Measurements from ENCODE around the gene NFKB1.
"Not testable (repeated sequence)": the region's sequence is repeated elsewhere in the genome, so short reads cannot be mapped to it uniquely, and the experiment has no call there.

NFKB1 gene

DNA sequence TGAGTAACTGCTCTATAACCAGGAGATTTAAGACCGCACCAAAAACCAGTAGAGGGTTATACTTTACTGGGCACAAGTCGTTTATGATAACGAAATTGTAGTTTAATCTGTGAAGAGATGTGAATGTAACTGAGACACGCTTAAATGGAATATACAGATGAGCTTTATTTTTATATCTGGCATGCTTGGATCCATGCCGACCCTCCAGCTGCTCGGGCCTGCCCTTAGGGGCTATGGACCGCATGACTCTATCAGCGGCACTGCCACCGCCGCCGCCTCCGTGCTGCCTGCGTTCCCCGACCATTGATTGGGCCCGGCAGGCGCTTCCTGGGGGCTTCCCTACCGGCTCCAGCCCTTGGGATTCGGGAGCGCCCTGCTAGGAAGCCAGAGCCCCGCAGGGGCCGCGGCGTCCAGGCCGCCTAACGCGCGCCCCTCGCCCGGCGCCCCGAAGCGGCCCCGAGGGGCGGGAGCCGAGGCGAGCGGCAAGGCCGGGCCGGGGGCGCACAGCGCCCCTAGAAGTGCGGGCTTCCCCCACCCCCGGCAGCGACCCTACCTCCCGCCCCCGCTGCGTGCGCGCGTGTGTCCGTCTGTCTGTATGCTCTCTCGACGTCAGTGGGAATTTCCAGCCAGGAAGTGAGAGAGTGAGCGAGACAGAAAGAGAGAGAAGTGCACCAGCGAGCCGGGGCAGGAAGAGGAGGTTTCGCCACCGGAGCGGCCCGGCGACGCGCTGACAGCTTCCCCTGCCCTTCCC lies at the start of gene NFKB1:
TSS of gene NFKB1 (plus strand) at position 664 of the 751 bp plus-strand sequence. CDS start 24,160 bp downstream, outside the sequence.
- DNase-seq (ENCODE audit: low spot score): peak; percentile 72

DNA sequence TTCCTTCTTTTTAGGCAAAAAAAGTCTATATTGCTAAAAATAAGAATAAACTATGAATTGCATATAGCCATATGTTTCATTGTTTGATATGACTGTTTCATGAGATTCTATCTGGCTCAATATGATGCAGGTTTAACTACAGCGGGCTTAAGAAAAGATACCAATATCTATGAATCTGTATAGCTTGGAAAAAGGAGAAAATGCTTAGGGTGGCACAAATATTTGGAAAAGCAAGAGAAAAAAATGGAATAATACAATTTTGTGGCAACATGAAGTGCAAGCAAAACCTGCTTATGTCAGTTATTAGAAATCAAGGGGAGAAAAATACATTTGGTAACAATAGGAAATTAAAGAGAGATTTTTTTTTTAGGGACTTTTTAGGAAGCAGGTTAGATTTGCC lies 48.3 kb upstream of the NFKB1 start:
- DNase-seq (ENCODE audit: low spot score): no peak

DNA sequence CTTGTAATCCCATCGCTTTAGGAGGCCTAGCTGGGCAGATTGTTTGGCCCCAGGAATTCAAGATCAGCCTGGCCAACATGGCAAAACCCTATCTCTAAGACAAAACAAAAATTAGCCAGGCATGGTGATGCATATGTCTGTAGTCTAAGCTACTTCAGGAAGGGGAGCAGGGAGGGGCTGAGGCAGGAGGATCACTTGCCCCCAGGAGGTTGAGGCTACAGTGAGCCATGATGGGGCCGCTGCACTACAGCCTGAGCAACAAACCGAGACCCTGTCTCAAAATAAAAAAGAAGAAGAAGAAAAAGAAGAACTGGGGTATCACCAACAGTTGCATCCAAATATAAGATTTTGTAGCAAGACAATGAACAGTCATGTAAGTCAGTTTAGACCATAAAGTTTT lies 47.3 kb upstream of the NFKB1 start:
- DNase-seq (ENCODE audit: low spot score): no peak

DNA sequence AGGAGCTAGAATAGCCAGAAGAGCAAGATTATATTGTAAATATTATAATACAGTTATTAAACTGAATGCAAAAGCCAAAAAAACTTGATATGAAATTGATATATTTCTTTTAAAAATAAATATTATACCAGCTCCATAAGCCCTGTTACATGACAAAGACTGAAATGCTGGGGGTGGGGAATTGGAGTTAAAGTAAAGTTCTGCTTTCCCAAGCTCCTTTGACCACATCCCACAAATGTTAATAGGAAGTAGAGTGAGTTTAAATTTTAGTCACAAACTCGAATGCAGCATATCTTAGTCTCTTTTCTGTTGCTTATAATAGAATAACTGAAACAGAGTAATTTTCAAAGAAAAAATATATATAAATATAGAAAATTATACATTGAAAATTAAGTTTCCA lies 46.9 kb upstream of the NFKB1 start:
- DNase-seq (ENCODE audit: low spot score): no peak

GRCh38 chr4:102454981-102455685 lies 46.0 kb upstream of the NFKB1 start:
- DNase-seq (ENCODE audit: low spot score): no peak

DNA sequence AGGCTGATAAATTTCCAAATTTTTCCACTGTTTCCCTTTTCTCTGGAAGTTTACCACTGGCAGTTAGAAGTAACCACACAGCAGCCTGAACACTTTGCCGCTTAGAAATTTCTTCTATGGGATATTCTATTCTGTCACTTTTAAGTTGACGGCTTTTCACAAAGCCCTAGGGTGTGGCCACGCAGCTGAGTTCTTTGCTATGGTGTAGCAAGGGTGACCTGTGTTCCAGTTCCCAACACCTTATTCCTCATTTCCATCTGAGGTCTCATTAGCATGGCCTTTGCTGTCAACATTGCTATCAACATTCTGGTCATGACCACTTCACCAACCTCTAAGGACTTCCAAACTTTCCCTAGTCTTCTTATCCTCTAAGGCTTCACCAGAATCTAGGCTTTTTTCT lies 45.4 kb upstream of the NFKB1 start:
- DNase-seq (ENCODE audit: low spot score): no peak

DNA sequence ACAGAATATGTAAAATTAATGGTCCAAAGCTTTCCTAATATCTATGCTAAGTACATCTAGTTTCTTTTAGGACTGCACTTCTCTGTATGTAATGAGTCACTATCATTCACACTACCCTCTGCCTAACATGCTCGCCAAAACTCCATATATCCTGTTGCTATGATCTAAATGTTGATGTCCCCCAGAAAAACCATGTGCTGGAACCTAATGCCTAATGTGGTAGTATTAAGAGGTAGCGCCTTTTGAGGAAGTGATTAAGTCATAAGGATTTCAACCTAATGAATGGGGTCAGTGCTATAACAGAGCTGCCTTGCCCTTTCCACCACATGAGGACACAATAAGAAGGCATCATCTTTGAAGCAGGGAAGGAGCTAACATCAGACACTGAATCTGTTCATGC lies 34.9 kb upstream of the NFKB1 start:
- DNase-seq (ENCODE audit: low spot score): no peak

GRCh38 chr4:102469806-102470205 lies 31.4 kb upstream of the NFKB1 start:
- DNase-seq (ENCODE audit: low spot score): no peak

DNA sequence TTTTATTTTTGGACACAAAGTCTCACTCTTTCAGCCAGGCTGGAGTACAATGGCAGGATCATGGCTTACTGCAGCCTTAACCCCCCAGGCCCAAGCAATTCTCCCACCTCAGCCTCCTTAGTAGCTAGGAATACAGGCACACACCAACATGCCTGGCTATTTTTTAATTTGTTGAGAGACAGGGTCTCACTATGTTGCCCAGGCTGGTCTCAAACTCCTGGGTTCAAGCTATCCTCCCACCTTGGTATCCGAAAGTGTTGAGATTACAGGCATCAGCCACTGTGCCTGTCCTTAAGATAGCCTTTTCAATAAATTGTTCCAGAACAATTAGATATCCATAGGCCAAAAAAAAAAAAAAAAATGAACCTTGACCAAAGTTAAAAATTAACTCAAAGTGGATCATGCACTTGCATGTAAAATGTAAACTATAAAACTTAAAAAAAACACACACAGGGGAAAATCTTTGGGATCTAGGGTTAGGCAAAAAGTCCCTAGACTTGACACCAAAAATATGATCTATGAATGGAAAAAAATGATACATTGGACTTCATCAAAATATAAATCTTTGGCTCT lies 28.6 kb upstream of the NFKB1 start:
- no peak for DNase-seq (ENCODE audit: low spot score)

DNA sequence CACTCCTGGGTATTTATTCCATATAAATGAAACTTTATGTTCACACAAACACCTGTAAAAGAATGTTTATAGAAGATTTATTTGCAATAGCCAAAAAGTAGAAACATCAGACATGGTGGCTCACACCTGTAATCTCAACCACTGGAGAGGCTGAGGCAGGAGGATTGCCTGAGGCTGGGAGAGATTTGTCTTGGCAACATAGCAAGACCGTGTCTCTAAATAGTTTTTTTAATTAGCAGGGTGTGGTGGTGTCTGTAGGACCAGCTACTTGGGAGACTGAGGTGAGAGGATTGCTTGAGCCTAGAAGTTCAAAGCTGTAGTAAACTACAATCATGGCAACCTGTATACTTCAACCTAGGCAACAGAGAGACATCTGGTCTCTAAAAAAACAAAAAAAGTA lies 27.7 kb upstream of the NFKB1 start:
- DNase-seq (ENCODE audit: low spot score): no peak

DNA sequence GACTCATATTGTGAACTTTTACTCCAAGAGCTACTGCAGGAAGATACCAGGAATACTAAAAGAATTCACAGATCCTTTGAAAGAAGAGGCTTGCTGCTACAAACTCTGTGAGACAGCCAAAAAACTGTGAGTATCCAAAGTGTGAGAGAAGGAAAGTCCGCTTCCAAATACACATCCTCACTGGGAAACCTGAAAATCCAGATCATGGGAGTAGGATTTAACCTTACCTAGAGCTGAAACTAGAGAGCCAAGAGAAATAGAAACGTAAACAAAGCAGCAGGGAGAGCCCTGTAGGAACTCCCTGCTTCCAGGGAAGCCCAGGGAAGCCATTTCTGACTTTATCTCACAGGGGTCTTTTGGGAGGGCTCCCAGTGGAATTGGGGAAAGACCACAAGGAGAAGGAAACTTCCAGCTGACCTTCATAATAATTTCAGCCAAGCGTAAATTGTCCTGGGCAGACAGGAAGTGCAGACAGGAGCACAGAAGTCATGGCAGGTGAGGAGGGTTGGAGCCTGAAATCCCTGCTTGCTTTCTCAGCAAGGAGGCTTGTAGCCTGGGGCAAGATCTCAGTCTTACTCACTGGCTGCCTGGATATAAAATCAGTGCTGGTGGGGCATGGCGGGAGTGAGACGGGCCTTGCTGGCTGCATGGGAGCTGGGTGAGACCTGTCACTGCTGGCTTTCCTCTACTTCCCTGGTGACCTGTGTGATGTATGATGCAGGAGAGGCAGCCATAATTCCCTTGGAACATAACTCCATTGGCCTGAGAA lies 26.2 kb upstream of the NFKB1 start:
- DNase-seq (ENCODE audit: low spot score): no peak

- DNase-seq (ENCODE audit: low spot score): no peak
Observed at GRCh38 chr4:102477657-102478056, 23.5 kb upstream of the NFKB1 start.

- no peak for DNase-seq (ENCODE audit: low spot score)
Observed at GRCh38 chr4:102478186-102478585, 23.0 kb upstream of the NFKB1 start.

- DNase-seq (ENCODE audit: low spot score): not testable (repeated sequence)
Observed at GRCh38 chr4:102479832-102480231, 21.3 kb upstream of the NFKB1 start.

DNA sequence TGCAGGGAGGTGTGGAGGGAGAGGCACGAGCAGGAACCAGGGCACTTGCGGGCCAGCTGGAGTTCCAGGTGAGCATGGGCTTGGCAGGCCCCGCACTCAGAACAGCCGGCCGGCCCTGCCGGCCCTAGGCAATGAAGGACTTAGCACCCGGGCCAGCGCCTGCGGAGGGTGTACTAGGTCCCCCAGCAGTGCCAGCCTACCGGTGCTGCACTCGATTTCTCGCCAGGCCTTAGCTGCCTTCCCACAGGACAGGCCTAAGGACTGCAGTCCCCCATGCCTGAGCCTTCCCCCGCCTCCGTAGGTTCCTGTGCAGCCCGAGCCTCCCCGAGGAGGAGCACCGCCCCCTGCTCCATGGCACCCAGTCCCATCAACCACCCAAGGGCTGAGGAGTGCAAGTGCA lies 18.0 kb upstream of the NFKB1 start:
- no peak for DNase-seq (ENCODE audit: low spot score)

- DNase-seq (ENCODE audit: low spot score): not testable (repeated sequence)
Observed at GRCh38 chr4:102483990-102484692, 17.0 kb upstream of the NFKB1 start.

DNA sequence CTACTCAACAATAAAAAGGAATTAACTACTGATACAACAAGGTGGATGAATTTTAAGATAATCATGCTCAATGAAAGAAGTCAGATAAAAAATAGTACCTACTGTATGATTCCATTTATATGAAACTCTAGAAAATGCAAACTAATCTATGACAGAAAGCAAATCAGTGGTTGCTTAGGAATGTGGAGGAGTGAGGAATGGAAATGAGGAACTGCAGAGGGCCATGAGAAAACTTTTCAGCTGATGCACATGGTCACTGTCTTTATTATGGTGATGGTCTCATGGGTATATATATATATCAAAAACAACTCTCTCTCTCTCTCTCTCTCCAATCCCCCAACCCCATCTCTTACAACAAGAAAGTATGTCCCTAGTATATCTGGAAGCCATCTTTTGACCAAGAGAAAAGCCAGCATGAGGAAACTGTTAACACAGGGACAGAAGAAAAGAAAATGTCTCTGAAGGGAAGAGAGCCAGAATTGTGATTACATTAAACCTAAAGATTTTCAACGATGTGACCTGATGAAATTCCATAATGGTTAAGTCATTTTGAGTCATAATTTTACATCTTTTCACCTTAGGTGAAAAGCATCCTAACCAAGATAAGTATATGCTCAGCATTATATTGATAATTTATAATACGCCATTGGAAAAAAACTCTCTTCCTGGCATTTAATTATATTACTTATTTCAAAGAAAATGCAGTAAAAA lies 8.5 kb upstream of the NFKB1 start:
- DNase-seq (ENCODE audit: low spot score): no peak

DNA sequence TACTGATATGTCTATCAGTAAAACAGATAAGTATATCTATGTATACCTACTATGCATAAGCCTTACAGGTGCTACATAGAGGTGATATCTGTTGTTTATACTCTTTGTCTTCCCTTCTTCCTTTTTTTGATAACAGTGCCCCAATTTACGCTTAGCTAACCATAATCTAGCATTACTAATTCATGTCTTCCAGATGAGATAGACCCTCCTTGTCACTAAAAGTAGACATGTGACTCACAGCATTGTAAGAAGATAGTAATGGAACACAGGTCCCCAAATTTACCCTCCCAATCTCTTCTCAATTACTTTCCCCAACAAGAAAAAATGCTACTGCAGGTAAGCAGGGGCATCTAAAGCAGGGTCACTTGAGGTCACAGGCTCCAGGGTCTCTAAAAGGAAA lies 7.9 kb upstream of the NFKB1 start:
- DNase-seq (ENCODE audit: low spot score): no peak

GRCh38 chr4:102493794-102494193 lies 7.4 kb upstream of the NFKB1 start:
- DNase-seq (ENCODE audit: low spot score): no peak

DNA sequence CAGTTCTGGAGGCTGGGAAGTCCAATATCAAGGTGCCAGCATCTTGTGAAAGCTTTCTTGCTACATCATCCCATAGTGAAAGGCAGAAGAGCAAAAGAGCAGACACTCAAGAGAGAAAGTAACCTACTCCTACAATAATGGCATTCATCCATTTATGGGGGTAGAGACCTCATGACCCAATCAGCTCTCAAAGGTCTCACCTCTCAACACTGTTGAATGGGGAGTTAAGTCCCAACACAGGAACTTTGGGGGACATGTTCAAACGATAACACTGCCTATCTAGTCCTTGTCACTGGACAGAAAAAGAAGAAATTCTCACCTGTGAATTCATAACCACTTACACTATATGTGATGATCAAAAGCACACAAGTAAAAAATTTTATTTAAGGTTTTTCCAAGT lies 6.6 kb upstream of the NFKB1 start:
- DNase-seq (ENCODE audit: low spot score): no peak

GRCh38 chr4:102497986-102498385 lies 3.2 kb upstream of the NFKB1 start:
- DNase-seq (ENCODE audit: low spot score): no peak

Data from D341Med (cell line).